Suprapubic skin (tissue), 4 donors: Measurements from ENCODE around the gene ANO9. TPM values are rescaled to one million over a fixed set of nuclear protein-coding genes. Genes with fewer than 3 reads are reported as not detected.
"Not testable (repeated sequence)": the region's sequence is repeated elsewhere in the genome, so short reads cannot be mapped to it uniquely, and the experiment has no call there.

Source experiments
- DNase-seq, 2 donors: peaks; one replicate each; pipeline ENCODE4 v3.0.0-alpha.2; 2019; ENCODE audit warnings: low spot score in 2 of 2
- H3K27ac ChIP-seq: fragments of 200-600 bp; sonication (generic); one replicate; pipeline ENCODE4 v1.5.1; 2019
- H3K27me3 ChIP-seq: fragments of 200-600 bp; sonication (generic); one replicate; pipeline ENCODE4 v1.5.1; 2019
- H3K36me3 ChIP-seq: fragments of 200-600 bp; sonication (generic); one replicate; pipeline ENCODE4 v1.5.1; 2019
- H3K4me1 ChIP-seq: fragments of 200-600 bp; sonication (generic); one replicate; pipeline ENCODE4 v1.5.1; 2019
- H3K4me3 ChIP-seq: fragments of 200-600 bp; sonication (generic); one replicate; pipeline ENCODE4 v1.5.1; 2019; ENCODE audit warnings: mild to moderate bottlenecking
- H3K9me3 ChIP-seq: fragments of 200-600 bp; sonication (generic); one replicate; pipeline ENCODE4 v1.5.1; 2019
- EP300 ChIP-seq: sonication (generic); formaldehyde crosslinking; IDR thresholded peaks from one replicate; pipeline ENCODE4 v1.6.1; 2017; ENCODE audit warnings: antibody characterized with exemption
- POLR2A ChIP-seq, 2 donors: fragments of 450-650 bp; IDR thresholded peaks; one replicate each; pipeline ENCODE4 v1.6.1; 2017; ENCODE audit warnings: antibody characterized with exemption in 2 of 2, mild to moderate bottlenecking in 2 of 2, moderate library complexity in 2 of 2
- POLR2AphosphoS5 ChIP-seq, 3 donors: sonication (generic); formaldehyde crosslinking; IDR thresholded peaks; one replicate each; pipeline ENCODE4 v1.6.1; 2017; ENCODE audit warnings: antibody characterized with exemption in 3 of 3
- WGBS: methylation state at CpG from one replicate; pipeline ENCODE4 v1.1.5; 2018; 5-methylcytosine and 5-hydroxymethylcytosine counted together
- total RNA-seq, 4 donors: library from RNA; depleted of rRNA; stranded (reverse); fragments of >200 nt; gene quantifications; one replicate each; pipeline ENCODE4 v1.1.0, GENCODE V29; 2016
- TF ChIP-seq, protein P1 (sequence below), 2 donors: fragments of 200-600 bp in 1 of 2; fragments of 450-650 bp in 1 of 2; sonication (generic) in 1 of 2; IDR thresholded peaks; one replicate each; pipeline ENCODE4 v1.5.1; 2016 to 2019; ENCODE audit warnings: antibody characterized with exemption in 2 of 2, mild to moderate bottlenecking in 1 of 2, moderate library complexity in 1 of 2

ANO9 gene
- total RNA-seq, 4 donors from 2014 or later: 76.8 to 166 (median 103) TPM

DNA sequence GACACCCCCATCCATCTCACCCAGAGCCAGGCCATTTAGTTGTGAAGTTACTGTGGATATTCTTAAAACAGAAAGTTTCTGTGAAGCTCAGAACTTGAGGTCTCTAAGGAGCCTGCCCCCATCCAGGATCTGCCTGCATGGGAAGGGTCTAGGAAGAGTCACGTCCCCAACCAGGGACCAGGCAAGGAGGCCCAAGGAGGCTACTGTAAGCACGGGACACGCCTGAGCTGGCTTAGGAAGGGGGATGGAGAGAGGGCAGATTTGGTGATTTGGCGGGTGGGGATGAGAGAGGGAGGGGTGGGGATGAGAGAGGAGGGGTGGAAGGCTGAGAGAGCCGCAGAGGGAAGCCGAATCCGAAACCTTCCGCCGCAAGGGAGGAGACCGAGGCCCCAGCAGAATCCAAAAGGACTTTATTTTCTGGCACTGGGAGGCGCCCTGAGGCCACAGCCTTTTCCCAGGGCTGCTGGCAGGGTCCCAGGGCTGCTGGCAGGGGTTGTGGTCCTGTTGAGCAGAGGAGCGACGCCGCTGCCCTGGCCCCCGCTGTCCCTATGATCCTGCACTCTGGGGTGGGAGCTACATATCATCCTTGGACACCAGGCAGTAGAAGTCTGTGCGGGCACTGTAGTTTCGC, 36.4 kb downstream of the ANO9 start:
- no peak for TF ChIP-seq POLR2A (IDR thresholded peaks at IDR 0.05)
- no peak for TF ChIP-seq POLR2AphosphoS5 (IDR thresholded peaks at IDR 0.05)
- TF ChIP-seq, protein P1, sequence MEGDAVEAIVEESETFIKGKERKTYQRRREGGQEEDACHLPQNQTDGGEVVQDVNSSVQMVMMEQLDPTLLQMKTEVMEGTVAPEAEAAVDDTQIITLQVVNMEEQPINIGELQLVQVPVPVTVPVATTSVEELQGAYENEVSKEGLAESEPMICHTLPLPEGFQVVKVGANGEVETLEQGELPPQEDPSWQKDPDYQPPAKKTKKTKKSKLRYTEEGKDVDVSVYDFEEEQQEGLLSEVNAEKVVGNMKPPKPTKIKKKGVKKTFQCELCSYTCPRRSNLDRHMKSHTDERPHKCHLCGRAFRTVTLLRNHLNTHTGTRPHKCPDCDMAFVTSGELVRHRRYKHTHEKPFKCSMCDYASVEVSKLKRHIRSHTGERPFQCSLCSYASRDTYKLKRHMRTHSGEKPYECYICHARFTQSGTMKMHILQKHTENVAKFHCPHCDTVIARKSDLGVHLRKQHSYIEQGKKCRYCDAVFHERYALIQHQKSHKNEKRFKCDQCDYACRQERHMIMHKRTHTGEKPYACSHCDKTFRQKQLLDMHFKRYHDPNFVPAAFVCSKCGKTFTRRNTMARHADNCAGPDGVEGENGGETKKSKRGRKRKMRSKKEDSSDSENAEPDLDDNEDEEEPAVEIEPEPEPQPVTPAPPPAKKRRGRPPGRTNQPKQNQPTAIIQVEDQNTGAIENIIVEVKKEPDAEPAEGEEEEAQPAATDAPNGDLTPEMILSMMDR (IDR thresholded peaks at IDR 0.05): no peak
- no peak for TF ChIP-seq EP300
- Histone ChIP-seq H3K4me1 (peaks cover 37% of the 10 kb centered on the region), H3K27me3 (peaks cover under 1% of the 10 kb centered on the region), H3K27ac (no peak overlapping the region), H3K36me3 (peaks cover 20% of the 10 kb centered on the region), H3K4me3 (peak overlapping the region; percentile 67), H3K9me3 (no peaks in the 10 kb centered on the region)
- WGBS: 43% methylated on average over 13 of the region's 17 CpGs
- DNase-seq: no peak

DNA sequence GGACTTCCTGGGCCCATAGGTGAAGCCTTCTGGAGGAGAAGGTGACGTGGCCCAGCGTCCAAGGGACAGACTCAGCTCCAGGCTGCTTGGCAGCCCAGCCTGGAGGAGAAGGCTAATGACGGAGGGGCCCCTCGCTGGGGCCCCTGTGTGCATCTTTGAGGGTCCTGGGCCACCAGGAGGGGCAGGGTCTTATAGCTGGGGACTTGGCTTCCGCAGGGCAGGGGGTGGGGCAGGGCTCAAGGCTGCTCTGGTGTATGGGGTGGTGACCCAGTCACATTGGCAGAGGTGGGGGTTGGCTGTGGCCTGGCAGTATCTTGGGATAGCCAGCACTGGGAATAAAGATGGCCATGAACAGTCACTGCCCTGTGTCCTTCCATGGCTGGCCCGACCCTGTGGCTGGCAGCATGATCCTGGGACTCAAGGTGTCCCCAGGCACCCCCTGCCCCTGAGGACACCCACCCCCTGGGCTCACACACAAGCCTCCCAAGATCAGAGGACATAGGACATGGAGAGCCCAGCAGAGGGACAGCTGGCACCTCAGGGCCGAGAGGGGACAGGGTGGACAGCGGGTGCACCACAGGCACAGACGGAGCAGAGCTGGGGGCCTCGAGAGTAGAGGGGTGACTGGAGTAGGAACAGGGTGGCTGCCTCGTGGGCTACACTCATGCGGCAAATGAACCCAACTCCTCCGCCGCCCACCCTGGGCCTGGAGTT, 37.1 kb downstream of the ANO9 start:
- H3K36me3 ChIP-seq: peaks cover 27% of the 10 kb centered on the region
- no peak overlapping the region for H3K4me3 ChIP-seq
- H3K27ac ChIP-seq: no peak overlapping the region
- TF ChIP-seq POLR2A (IDR thresholded peaks at IDR 0.05) (no peak), EP300 (no peak), POLR2AphosphoS5 (IDR thresholded peaks at IDR 0.05) (no peak)
- TF ChIP-seq, protein P1 (IDR thresholded peaks at IDR 0.05): no peak
- peaks cover 8% of the 10 kb centered on the region for H3K27me3 ChIP-seq
- H3K4me1 ChIP-seq: peaks cover 37% of the 10 kb centered on the region
- DNase-seq: no peak
- no peaks in the 10 kb centered on the region for H3K9me3 ChIP-seq
- WGBS: 84% methylated on average over 10 of the region's 14 CpGs

DNA sequence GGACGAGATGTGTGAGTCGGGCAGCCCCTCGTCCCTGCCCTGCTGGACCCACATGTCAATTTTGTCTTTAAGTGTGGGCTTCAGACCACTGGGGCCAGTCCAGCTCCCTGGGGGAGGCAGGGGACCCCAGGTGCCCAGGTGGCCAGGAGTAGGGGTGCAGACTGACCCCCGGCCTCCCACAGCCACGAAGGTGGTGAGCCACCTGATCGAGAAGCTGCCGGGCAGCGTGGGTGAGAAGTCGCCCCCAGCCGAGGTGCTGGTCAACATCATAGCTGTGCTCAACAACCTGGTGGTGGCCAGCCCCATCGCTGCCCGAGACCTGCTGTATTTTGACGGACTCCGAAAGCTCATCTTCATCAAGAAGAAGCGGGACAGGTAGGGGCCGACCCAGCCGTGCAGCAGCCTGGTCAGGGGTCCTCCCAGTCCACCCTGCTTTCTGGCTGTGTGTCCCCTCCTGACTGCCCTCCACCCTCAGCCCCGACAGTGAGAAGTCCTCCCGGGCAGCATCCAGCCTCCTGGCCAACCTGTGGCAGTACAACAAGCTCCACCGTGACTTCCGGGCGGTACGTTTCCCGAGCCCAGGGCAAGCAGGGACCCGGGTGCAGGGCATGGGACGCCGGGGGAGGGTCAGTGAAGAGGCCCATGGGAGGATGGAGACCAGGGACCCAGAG, 37.9 kb downstream of the ANO9 start:
- Histone ChIP-seq H3K4me3 (no peak overlapping the region), H3K4me1 (peaks cover 37% of the 10 kb centered on the region)

DNA sequence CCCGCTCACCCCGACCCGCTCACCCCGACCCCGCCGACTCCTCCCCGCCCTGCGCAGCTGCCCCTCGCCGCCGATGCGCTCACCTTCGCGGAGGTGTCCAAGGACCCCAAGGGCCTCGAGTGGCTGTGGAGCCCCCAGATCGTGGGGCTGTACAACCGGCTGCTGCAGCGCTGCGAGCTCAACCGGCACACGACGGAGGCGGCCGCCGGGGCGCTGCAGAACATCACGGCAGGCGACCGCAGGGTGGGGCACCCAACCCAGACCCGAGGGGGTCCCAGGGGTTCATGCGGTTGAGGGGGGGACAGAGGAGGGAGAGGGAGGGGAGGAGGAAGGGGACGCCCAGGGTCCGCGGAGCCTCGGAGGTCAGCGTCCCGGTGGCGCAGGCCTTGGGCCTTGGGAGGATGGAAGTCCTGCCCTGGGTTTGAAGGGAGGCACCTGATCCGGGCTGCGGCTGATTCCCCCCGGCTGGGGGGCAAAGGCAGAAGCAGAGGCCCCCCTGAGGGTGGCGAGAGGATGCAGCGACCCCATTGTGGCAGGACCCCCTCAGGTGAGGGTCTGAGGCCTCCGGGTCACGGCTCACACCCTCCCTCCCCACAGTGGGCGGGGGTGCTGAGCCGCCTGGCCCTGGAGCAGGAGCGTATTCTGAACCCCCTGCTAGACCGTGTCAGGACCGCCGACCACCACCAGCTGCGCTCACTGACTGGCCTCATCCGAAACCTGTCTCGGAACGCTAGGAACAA, 38.6 kb downstream of the ANO9 start:
- Histone ChIP-seq H3K36me3 (peaks cover 33% of the 10 kb centered on the region), H3K27ac (no peak overlapping the region), H3K4me1 (peaks cover 37% of the 10 kb centered on the region), H3K4me3 (no peak overlapping the region), H3K27me3 (peaks cover 10% of the 10 kb centered on the region), H3K9me3 (no peaks in the 10 kb centered on the region)
- 79% methylated on average over 21 of the region's 55 CpGs for WGBS
- DNase-seq: peak in 1 of 2 donors; percentile 68
- TF ChIP-seq POLR2AphosphoS5 (IDR thresholded peaks at IDR 0.05) (no peak), POLR2A (IDR thresholded peaks at IDR 0.05) (no peak), EP300 (no peak)
- TF ChIP-seq, protein P1 (IDR thresholded peaks at IDR 0.05): no peak

More for the DNA sequence above, 37.9 kb downstream of the ANO9 start:
- no peaks in the 10 kb centered on the region for H3K9me3 ChIP-seq
- TF ChIP-seq EP300: no peak
- TF ChIP-seq POLR2AphosphoS5 (IDR thresholded peaks at IDR 0.05): no peak
- no peak for TF ChIP-seq POLR2A (IDR thresholded peaks at IDR 0.05)
- TF ChIP-seq, protein P1 (IDR thresholded peaks at IDR 0.05): no peak
- 91% methylated on average over 21 of the region's 27 CpGs for WGBS
- DNase-seq: peak in 1 of 2 donors; percentile 72
- H3K27me3 ChIP-seq: peaks cover 10% of the 10 kb centered on the region
- peaks cover 32% of the 10 kb centered on the region for H3K36me3 ChIP-seq
- H3K27ac ChIP-seq: no peak overlapping the region

DNA sequence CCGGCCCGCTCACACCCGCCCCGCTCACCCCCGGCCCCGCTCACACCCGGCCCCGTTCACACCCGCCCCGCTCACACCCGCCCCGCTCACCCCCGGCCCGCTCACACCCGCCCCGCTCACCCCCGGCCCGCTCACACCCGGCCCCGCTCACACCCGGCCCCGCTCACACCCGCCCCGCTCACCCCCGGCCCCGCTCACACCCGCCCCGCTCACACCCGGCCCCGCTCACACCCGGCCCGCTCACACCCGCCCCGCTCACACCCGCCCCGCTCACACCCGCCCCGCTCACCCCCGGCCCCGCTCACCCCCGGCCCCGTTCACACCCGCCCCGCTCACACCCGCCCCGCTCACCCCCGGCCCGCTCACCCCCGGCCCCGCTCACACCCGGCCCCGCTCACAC, 40.6 kb downstream of the ANO9 start:
- not testable (repeated sequence) for H3K9me3 ChIP-seq, DNase-seq, H3K27ac ChIP-seq, H3K4me3 ChIP-seq
- peaks cover 10% of the 10 kb centered on the region for H3K27me3 ChIP-seq
- WGBS: no CpG with 5 or more reads among the region's 52 CpGs
- H3K36me3 ChIP-seq: peaks cover 44% of the 10 kb centered on the region
- H3K4me1 ChIP-seq: peaks cover 37% of the 10 kb centered on the region
